H1 (cell line): ENCODE results near the gene TMEM183A. TPM values are rescaled to one million over a fixed set of nuclear protein-coding genes. Genes with fewer than 3 reads are reported as not detected.

ENCODE experiments used
- CTCF ChIA-PET: fragments of 300-600 bp; sonication (Branson Sonifier 250); formaldehyde crosslinking; loops from one replicate; lab custom pipeline; 2021; ENCODE audit not compliant: partially characterized antibody; lab: Charles Lee
- POLR2A ChIA-PET: fragments of 300-600 bp; sonication (Branson Sonifier 250); formaldehyde crosslinking; loops from one replicate; lab custom pipeline; 2021; ENCODE audit warnings: inconsistent platforms; ENCODE audit not compliant: partially characterized antibody; lab: Charles Lee
- DNase-seq, 2 experiments: peaks; one replicate each; pipeline versions ENCODE4 v3.0.0 to v3.0.0-alpha.2; 2010 to 2022; ENCODE audit warnings: low spot score in 2 of 2, low read depth in 1 of 2, mixed read lengths in 1 of 2
- FAIRE-seq: peaks from 2 replicates; lab custom pipeline; 2011; peaks lifted over from hg19 to GRCh38; lab: Jason Lieb, UNC
- H2AFZ ChIP-seq: 2 replicates; pipeline ENCODE4 v1.8.1; 2012; ENCODE audit warnings: low read length, inconsistent platforms
- H2AK5ac ChIP-seq: 2 replicates; pipeline ENCODE4 v1.6.1; 2013; ENCODE audit warnings: low read depth, low read length
- H2BK120ac ChIP-seq: replicated peaks from 2 replicates; pipeline ENCODE3; 2013; ENCODE audit warnings: low read depth, low read length, inconsistent platforms
- H2BK12ac ChIP-seq: 2 replicates; pipeline ENCODE4 v1.6.1; 2013; ENCODE audit warnings: low read depth, low read length
- H2BK15ac ChIP-seq: 2 replicates; pipeline ENCODE4 v1.6.1; 2013; ENCODE audit warnings: low read length
- H2BK20ac ChIP-seq: 2 replicates; pipeline ENCODE4 v1.6.1; 2013; ENCODE audit warnings: low read length
- H2BK5ac ChIP-seq: 2 replicates; pipeline ENCODE4 v1.6.1; 2013; ENCODE audit warnings: low read depth, low read length
- H3K14ac ChIP-seq: 2 replicates; pipeline ENCODE4 v1.6.1; 2013; ENCODE audit warnings: inconsistent platforms; ENCODE audit not compliant: insufficient read length
- H3K18ac ChIP-seq: 2 replicates; pipeline ENCODE4 v1.6.1; 2013; ENCODE audit warnings: low read length; ENCODE audit errors: extremely low read depth
- H3K23ac ChIP-seq: 2 replicates; pipeline ENCODE4 v1.6.1; 2013; ENCODE audit warnings: inconsistent platforms; ENCODE audit not compliant: insufficient read length
- H3K23me2 ChIP-seq: 2 replicates; pipeline ENCODE4 v1.6.1; 2013; ENCODE audit warnings: low read depth, low read length
- H3K27ac ChIP-seq: 2 replicates; pipeline ENCODE4 v1.6.1; 2011; ENCODE audit warnings: low read depth, low read length, inconsistent platforms
- H3K27me3 ChIP-seq, 4 experiments: replicated peaks in 1 of 4; 1 replicate in 1 of 4; 2 replicates in 3 of 4; pipeline versions ENCODE4 v1.6.1 to v1.8.1; 2011 to 2013; ENCODE audit warnings: low read length in 3 of 4, mild to moderate bottlenecking in 3 of 4, inconsistent platforms in 2 of 4, mixed read lengths in 2 of 4, moderate library complexity in 1 of 4; ENCODE audit not compliant: control insufficient read depth in 3 of 4, insufficient read depth in 3 of 4; ENCODE audit errors: extremely low read depth in 1 of 4
- H3K36me3 ChIP-seq, 4 experiments: 2 replicates each; pipeline versions ENCODE4 v1.6.1 to v1.8.1; 2011 to 2013; ENCODE audit warnings: mild to moderate bottlenecking in 4 of 4, low read length in 3 of 4, moderate library complexity in 2 of 4, control low read depth in 1 of 4, inconsistent platforms in 1 of 4; ENCODE audit not compliant: insufficient read depth in 4 of 4, control insufficient read depth in 2 of 4
- H3K4ac ChIP-seq: replicated peaks from 2 replicates; pipeline ENCODE3; 2013; ENCODE audit warnings: low read length, low read depth, mixed read lengths, inconsistent platforms; ENCODE audit not compliant: insufficient read length
- H3K4me1 ChIP-seq, 4 experiments: replicated peaks in 1 of 4; 1 replicate in 1 of 4; 2 replicates in 3 of 4; pipeline versions ENCODE4 v1.6.1 to v1.8.1; 2011 to 2013; ENCODE audit warnings: low read length in 3 of 4, inconsistent platforms in 2 of 4, mixed read lengths in 1 of 4; ENCODE audit not compliant: insufficient read depth in 4 of 4, control insufficient read depth in 3 of 4
- H3K4me2 ChIP-seq, 2 experiments: 2 replicates each; pipeline versions ENCODE4 v1.6.1 to v1.8.1; 2011 to 2013; ENCODE audit warnings: low read depth in 2 of 2, low read length in 2 of 2, control low read depth in 1 of 2, inconsistent platforms in 1 of 2, mild to moderate bottlenecking in 1 of 2; ENCODE audit not compliant: insufficient read depth in 1 of 2
- H3K4me3 ChIP-seq, 4 experiments: fragments of 200-600, 300-600 bp in 1 of 4; sonication (generic), shearing (Covaris generic), sonication (Bioruptor Twin) in 1 of 4; 2 replicates each; pipeline versions ENCODE4 v1.5.1 to v1.8.1; 2011 to 2016; ENCODE audit warnings: low read length in 4 of 4, low read depth in 3 of 4, control low read depth in 2 of 4, inconsistent platforms in 2 of 4, mild to moderate bottlenecking in 2 of 4, mixed read lengths in 1 of 4, moderate library complexity in 1 of 4; ENCODE audit not compliant: insufficient read depth in 2 of 4; ENCODE audit errors: extremely low read depth in 1 of 4
- H3K56ac ChIP-seq: replicated peaks from 2 replicates; pipeline ENCODE3; 2013; ENCODE audit warnings: low read depth, mild to moderate bottlenecking, mixed read lengths, low read length, inconsistent platforms; ENCODE audit not compliant: insufficient read length
- H3K79me1 ChIP-seq: 2 replicates; pipeline ENCODE4 v1.6.1; 2013; ENCODE audit warnings: low read depth, low read length, control low read depth
- H3K79me2 ChIP-seq, 2 experiments: 2 replicates each; pipeline versions ENCODE4 v1.6.1 to v1.8.1; 2012 to 2013; ENCODE audit warnings: low read length in 2 of 2, mild to moderate bottlenecking in 2 of 2, inconsistent platforms in 1 of 2; ENCODE audit not compliant: insufficient read depth in 2 of 2, control insufficient read depth in 1 of 2
- H3K9ac ChIP-seq, 4 experiments: replicated peaks in 1 of 4; 1 replicate in 1 of 4; 2 replicates in 3 of 4; pipeline versions ENCODE4 v1.6.1 to v1.8.1; 2011 to 2013; ENCODE audit warnings: low read depth in 3 of 4, low read length in 3 of 4, control low read depth in 2 of 4, mild to moderate bottlenecking in 2 of 4, moderate library complexity in 2 of 4, inconsistent platforms in 1 of 4; ENCODE audit errors: extremely low read depth in 1 of 4
- H3K9me3 ChIP-seq, 2 experiments: 2 replicates each; pipeline versions ENCODE4 v1.6.1 to v1.8.1; 2012 to 2013; ENCODE audit warnings: mild to moderate bottlenecking in 2 of 2, moderate library complexity in 2 of 2, control low read depth in 1 of 2, inconsistent platforms in 1 of 2, low read depth in 1 of 2, low read length in 1 of 2, mixed read lengths in 1 of 2; ENCODE audit not compliant: insufficient read depth in 2 of 2
- H4K20me1 ChIP-seq, 2 experiments: replicated peaks in 1 of 2; 2 replicates each; pipeline versions ENCODE3 to v1.8.1; 2011 to 2013; ENCODE audit warnings: inconsistent platforms in 2 of 2, low read length in 2 of 2, mild to moderate bottlenecking in 1 of 2; ENCODE audit not compliant: insufficient read depth in 2 of 2, control insufficient read depth in 1 of 2
- H4K5ac ChIP-seq: 2 replicates; pipeline ENCODE4 v1.6.1; 2013; ENCODE audit warnings: low read length, low read depth, mixed read lengths, inconsistent platforms; ENCODE audit not compliant: insufficient read length
- H4K8ac ChIP-seq: 2 replicates; pipeline ENCODE4 v1.8.0; 2013; ENCODE audit warnings: mild to moderate bottlenecking, moderate library complexity, low read length, inconsistent platforms; ENCODE audit not compliant: insufficient read depth; ENCODE audit errors: extremely low read depth
- H4K91ac ChIP-seq: replicated peaks from 2 replicates; pipeline ENCODE3; 2013; ENCODE audit warnings: low read length, mixed read lengths, inconsistent platforms; ENCODE audit not compliant: insufficient read length
- CREB1 ChIP-seq: IDR thresholded peaks from 2 replicates; pipeline ENCODE4 v1.6.1; 2012; ENCODE audit warnings: inconsistent platforms
- EZH2 ChIP-seq: fragments of 200-600 bp; sonication (generic); IDR thresholded peaks from 2 replicates; pipeline ENCODE4 v1.7.1; 2012; ENCODE audit warnings: low read depth, mild to moderate bottlenecking, moderate library complexity, low read length, inconsistent platforms; ENCODE audit not compliant: severe bottlenecking
- KDM5A ChIP-seq: fragments of 200-600 bp; IDR thresholded peaks from 2 replicates; pipeline ENCODE4 v1.7.1; 2012; ENCODE audit warnings: mild to moderate bottlenecking, low read length, inconsistent platforms, mixed read lengths
- NANOG ChIP-seq: IDR thresholded peaks from 2 replicates; pipeline ENCODE4 v1.6.1; 2011; ENCODE audit warnings: low read length, low read depth, mild to moderate bottlenecking, inconsistent platforms; ENCODE audit not compliant: insufficient read depth, poor library complexity, severe bottlenecking
- POLR2AphosphoS5 ChIP-seq: IDR thresholded peaks from 2 replicates; pipeline ENCODE4 v1.6.1; 2011; ENCODE audit warnings: low read depth, low read length
- SIX5 ChIP-seq: IDR thresholded peaks from 2 replicates; pipeline ENCODE4 v1.6.1; 2011; ENCODE audit warnings: mild to moderate bottlenecking, low read depth, low read length
- WGBS, 2 experiments: shearing (Covaris generic) in 1 of 2; methylation state at CpG; one replicate each; pipeline versions ENCODE4 v1.1.6 to v1.1.7; 2013 to 2015; ENCODE audit warnings: low lambda C conversion rate in 2 of 2, mixed read lengths in 2 of 2, inconsistent platforms in 1 of 2, low coverage in 1 of 2, missing lambda C conversion rate in 1 of 2; ENCODE audit not compliant: insufficient replicate concordance in 2 of 2, insufficient coverage in 1 of 2, insufficient read length in 1 of 2; ENCODE audit errors: extremely low coverage in 1 of 2, missing lambda C conversion rate in 1 of 2; 5-methylcytosine and 5-hydroxymethylcytosine counted together
- polyA plus RNA-seq, 7 experiments: library from polyadenylated mRNA; depleted of rRNA in 3 of 7; stranded (reverse) in 5 of 7; unstranded in 2 of 7; fragments of >200 nt in 5 of 7; fragments of 200-250 nt in 2 of 7; gene quantifications; 1 replicate in 5 of 7; 2 replicates in 1 of 7; 4 replicates in 1 of 7; pipeline versions ENCODE4 v1.2.1 to v1.2.3, GENCODE V29; 2011 to 2013; ENCODE audit warnings: missing spikeins in 2 of 7, mixed read lengths in 2 of 7
- total RNA-seq: library from RNA; stranded (reverse); fragmentation: NEBNext Ultra II Directional; extraction: Animal tissue kit (Norgen Biotek cat#: 25700); gene quantifications from 2 replicates; pipeline ENCODE4 v1.2.1, GENCODE V29; 2021

The TMEM183A gene
- total and polyA plus RNA-seq, 2 of the 8 experiments (the other 6 are each of a cell fraction or from before 2014, with no cell fraction given): 107 to 173 TPM

- Histone ChIP-seq H3K18ac (no peak overlapping the region), H2BK15ac (no peak overlapping the region), H2AFZ (no peak overlapping the region), H3K27ac (no peak overlapping the region), H3K56ac (no peak overlapping the region), H2BK120ac (no peak overlapping the region), H3K36me3 (peaks cover 5 to 34% (median 20%) of the 10 kb centered on the region in 4 experiments; a peak in 6 of 8 replicates), H3K79me1 (no peaks in the 10 kb centered on the region), H3K23me2 (peaks cover 8% of the 10 kb centered on the region; the same call in 1 of the 2 replicates), H4K5ac (no peak overlapping the region), H3K4me2 (no peak overlapping the region)
- CTCF ChIA-PET: interaction anchor here (1.0 to 3.7 kb wide), 6 partner anchors 10 to 333 kb away, joined by 3 to 14 read pairs (median 4); partner anchors contain the start of gene PPFIA4
- 91% methylated on average over 3 of the region's 3 CpGs; no CpG with 5 or more reads in 1 of the 2 experiments for WGBS, 2 experiments
- no peak for FAIRE-seq
- TF ChIP-seq POLR2AphosphoS5 (no peak), EZH2 (no peak), NANOG (no peak), SIX5 (no peak), CREB1 (no peak), KDM5A (no peak)
- TF ChIP-seq, all 59 proteins: peak for 0
- no peak overlapping the region for H3K4me3 ChIP-seq
- H4K91ac ChIP-seq: no peak overlapping the region
- no peak overlapping the region for H3K23ac ChIP-seq
- DNase-seq: no peak
- H4K20me1 ChIP-seq: peaks cover 0 to 4% of the 10 kb centered on the region in 2 experiments
- peaks cover 0 to 45% of the 10 kb centered on the region in 2 experiments for H3K79me2 ChIP-seq
- no peak overlapping the region for H3K9ac ChIP-seq
- H2AK5ac ChIP-seq: no peak overlapping the region
- POLR2A ChIA-PET: interaction anchor here (0.6 to 7.4 kb wide), 4 partner anchors 13 to 1558 kb away, joined by 4 to 72 read pairs (median 6); partner anchors contain the start of genes CYB5R1 and PPFIA4
- H3K4ac ChIP-seq: no peak overlapping the region
- no peak overlapping the region for H3K14ac ChIP-seq
- H2BK12ac ChIP-seq: no peak overlapping the region
- no peak overlapping the region for H4K8ac ChIP-seq
- peaks cover 0 to 4% (median 1%) of the 10 kb centered on the region in 4 experiments; a peak in 3 of 7 replicates for H3K4me1 ChIP-seq
- H2BK20ac ChIP-seq: no peak overlapping the region
- H3K9me3 ChIP-seq: no peaks in the 10 kb centered on the region
- H3K27me3 ChIP-seq: no peaks in the 10 kb centered on the region
- H2BK5ac ChIP-seq: no peak overlapping the region
Observed at GRCh38 chr1:203009185-203009584, 2.0 kb downstream of the TMEM183A start.
